ENCODE data around the gene BTN1A1.
A peak's percentile ranks its signal among the peaks of the same experiment; 100 is the strongest.
"Not testable (repeated sequence)": the region's sequence is repeated elsewhere in the genome, so short reads cannot be mapped to it uniquely, and the experiment has no call there.

BTN1A1 gene

GRCh38 chr6:26500102-26500501, at the start of gene BTN1A1:
Gene BTN1A1 (plus strand): TSS chr6:26500303. CDS start chr6:26501287, 984 bp downstream.
- no peak for FAIRE-seq

GRCh38 chr6:26452631-26453235, 47.4 kb upstream of the BTN1A1 start:
- no peak for FAIRE-seq

- FAIRE-seq: no peak
These were observed 45.5 kb upstream of the BTN1A1 start for GRCh38 chr6:26454631-26455030.

GRCh38 chr6:26455357-26455970, 44.6 kb upstream of the BTN1A1 start:
- no peak for FAIRE-seq

- FAIRE-seq: no peak
These were observed 42.8 kb upstream of the BTN1A1 start for GRCh38 chr6:26457264-26457805.

GRCh38 chr6:26457806-26458688, 42.1 kb upstream of the BTN1A1 start, which contains the start of gene BTN2A1:
Gene BTN2A1 (plus strand): TSS chr6:26457955. CDS start chr6:26458637, 682 bp downstream.
- FAIRE-seq: peak; percentile 18

GRCh38 chr6:26459023-26459810, 40.9 kb upstream of the BTN1A1 start:
- no peak for FAIRE-seq

GRCh38 chr6:26461353-26461752, 38.8 kb upstream of the BTN1A1 start:
- not testable (repeated sequence) for FAIRE-seq

- FAIRE-seq: no peak
These were observed 36.1 kb upstream of the BTN1A1 start for GRCh38 chr6:26464014-26464413.

GRCh38 chr6:26464416-26465131, 35.5 kb upstream of the BTN1A1 start:
- FAIRE-seq: no peak

GRCh38 chr6:26465776-26466175, 34.3 kb upstream of the BTN1A1 start:
- no peak for FAIRE-seq

GRCh38 chr6:26468829-26469228, 31.3 kb upstream of the BTN1A1 start:
- FAIRE-seq: no peak

GRCh38 chr6:26470643-26471042, 29.5 kb upstream of the BTN1A1 start:
- no peak for FAIRE-seq

- no peak for FAIRE-seq
These were observed 28.1 kb upstream of the BTN1A1 start for GRCh38 chr6:26471970-26472369.

GRCh38 chr6:26472549-26473290, 27.4 kb upstream of the BTN1A1 start:
- no peak for FAIRE-seq

- no peak for FAIRE-seq
These were observed 26.7 kb upstream of the BTN1A1 start for GRCh38 chr6:26473429-26473757.

- peak; percentile 80 for FAIRE-seq
These were observed 26.2 kb upstream of the BTN1A1 start for GRCh38 chr6:26473758-26474438.

GRCh38 chr6:26474439-26474881, 25.6 kb upstream of the BTN1A1 start:
- FAIRE-seq: no peak

GRCh38 chr6:26475823-26476729, 24.0 kb upstream of the BTN1A1 start:
- FAIRE-seq: no peak

Data from colon (tissue), 2 donors.